ENCODE measurements around the gene NKD2.
A peak's percentile ranks its signal among the peaks of the same experiment; 100 is the strongest.
"Not testable (repeated sequence)": the region's sequence is repeated elsewhere in the genome, so short reads cannot be mapped to it uniquely, and the experiment has no call there.

The NKD2 gene

GRCh38 chr5:998246-999031, 10.2 kb upstream of the NKD2 start:
- DNase-seq (ENCODE audit: low read depth), result no peak
- no peak overlapping the region for H3K4me3 ChIP-seq (ENCODE audit: low read depth, low read length)
- TF ChIP-seq, protein P1, sequence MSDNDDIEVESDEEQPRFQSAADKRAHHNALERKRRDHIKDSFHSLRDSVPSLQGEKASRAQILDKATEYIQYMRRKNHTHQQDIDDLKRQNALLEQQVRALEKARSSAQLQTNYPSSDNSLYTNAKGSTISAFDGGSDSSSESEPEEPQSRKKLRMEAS (IDR thresholded peaks at IDR 0.05; ENCODE audit: low read depth, low read length), result no peak
- TF ChIP-seq, protein P2, sequence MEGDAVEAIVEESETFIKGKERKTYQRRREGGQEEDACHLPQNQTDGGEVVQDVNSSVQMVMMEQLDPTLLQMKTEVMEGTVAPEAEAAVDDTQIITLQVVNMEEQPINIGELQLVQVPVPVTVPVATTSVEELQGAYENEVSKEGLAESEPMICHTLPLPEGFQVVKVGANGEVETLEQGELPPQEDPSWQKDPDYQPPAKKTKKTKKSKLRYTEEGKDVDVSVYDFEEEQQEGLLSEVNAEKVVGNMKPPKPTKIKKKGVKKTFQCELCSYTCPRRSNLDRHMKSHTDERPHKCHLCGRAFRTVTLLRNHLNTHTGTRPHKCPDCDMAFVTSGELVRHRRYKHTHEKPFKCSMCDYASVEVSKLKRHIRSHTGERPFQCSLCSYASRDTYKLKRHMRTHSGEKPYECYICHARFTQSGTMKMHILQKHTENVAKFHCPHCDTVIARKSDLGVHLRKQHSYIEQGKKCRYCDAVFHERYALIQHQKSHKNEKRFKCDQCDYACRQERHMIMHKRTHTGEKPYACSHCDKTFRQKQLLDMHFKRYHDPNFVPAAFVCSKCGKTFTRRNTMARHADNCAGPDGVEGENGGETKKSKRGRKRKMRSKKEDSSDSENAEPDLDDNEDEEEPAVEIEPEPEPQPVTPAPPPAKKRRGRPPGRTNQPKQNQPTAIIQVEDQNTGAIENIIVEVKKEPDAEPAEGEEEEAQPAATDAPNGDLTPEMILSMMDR (IDR thresholded peaks at IDR 0.05; ENCODE audit: low read depth, low read length), result no peak
- no peak for TF ChIP-seq MYC (IDR thresholded peaks at IDR 0.05; ENCODE audit: low read depth, low read length)
- no peak for TF ChIP-seq POLR2A (IDR thresholded peaks at IDR 0.05; ENCODE audit: extremely low read depth, insufficient read length)

DNA sequence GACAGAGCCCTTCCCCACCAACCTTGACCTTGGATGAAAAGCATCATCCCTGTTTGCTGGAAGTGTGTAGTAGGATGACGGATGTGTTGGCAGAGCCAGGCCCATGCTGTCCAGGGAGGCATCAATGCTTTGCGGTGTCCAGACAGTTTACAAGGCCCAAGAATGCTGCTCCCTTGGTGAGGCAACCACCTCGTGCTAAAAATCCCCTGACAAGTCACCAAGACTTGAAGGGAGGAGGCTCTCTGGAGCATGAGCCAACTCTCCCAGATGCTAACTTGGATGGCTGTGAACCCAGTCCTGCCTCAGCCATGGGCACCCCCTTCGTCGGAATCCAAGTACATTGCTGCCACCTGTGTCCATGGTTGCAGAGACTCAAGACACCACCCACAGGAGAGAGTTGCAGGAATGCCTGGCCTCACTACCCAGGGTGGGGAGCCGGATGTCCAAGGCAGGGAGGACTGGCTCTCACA, 9.5 kb upstream of the NKD2 start:
- DNase-seq (ENCODE audit: low read depth), result no peak
- no peak overlapping the region for H3K4me3 ChIP-seq (ENCODE audit: low read depth, low read length)
- TF ChIP-seq, protein P1 (IDR thresholded peaks at IDR 0.05; ENCODE audit: low read depth, low read length), result no peak
- no peak for TF ChIP-seq MYC (IDR thresholded peaks at IDR 0.05; ENCODE audit: low read depth, low read length)

GRCh38 chr5:999724-1000123, 8.9 kb upstream of the NKD2 start:
- no peak for DNase-seq (ENCODE audit: low read depth)
- TF ChIP-seq, protein P1 (IDR thresholded peaks at IDR 0.05; ENCODE audit: low read depth, low read length), result no peak
- TF ChIP-seq, protein P2 (IDR thresholded peaks at IDR 0.05; ENCODE audit: low read depth, low read length), result no peak
- TF ChIP-seq POLR2A (IDR thresholded peaks at IDR 0.05; ENCODE audit: extremely low read depth, insufficient read length) (no peak), MYC (IDR thresholded peaks at IDR 0.05; ENCODE audit: low read depth, low read length) (no peak)
- H3K4me3 ChIP-seq (ENCODE audit: low read depth, low read length), result no peak overlapping the region

DNA sequence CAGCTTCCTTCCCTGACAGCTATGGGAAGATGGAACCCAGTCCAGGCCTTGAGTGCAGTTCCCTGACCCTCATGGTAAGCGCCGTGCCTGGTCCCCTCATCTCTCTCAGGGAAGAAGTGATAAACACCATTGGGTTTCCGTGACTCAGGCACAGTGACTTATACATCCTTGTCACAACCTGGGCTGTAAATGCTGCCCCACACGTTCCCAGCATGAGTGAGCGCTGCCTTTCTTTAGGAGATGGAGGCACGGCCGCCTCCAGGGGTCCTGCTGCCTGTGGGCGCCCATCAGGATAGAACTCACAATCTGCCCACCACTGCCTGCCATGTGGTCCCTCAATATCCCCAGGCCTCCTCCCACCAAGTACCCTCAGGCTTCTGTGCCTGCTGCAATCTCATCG, 8.3 kb upstream of the NKD2 start:
- TF ChIP-seq, protein P2 (IDR thresholded peaks at IDR 0.05; ENCODE audit: low read depth, low read length), result no peak
- TF ChIP-seq MYC (IDR thresholded peaks at IDR 0.05; ENCODE audit: low read depth, low read length) (no peak), POLR2A (IDR thresholded peaks at IDR 0.05; ENCODE audit: extremely low read depth, insufficient read length) (no peak)
- TF ChIP-seq, protein P1 (IDR thresholded peaks at IDR 0.05; ENCODE audit: low read depth, low read length), result no peak
- DNase-seq (ENCODE audit: low read depth), result no peak
- no peak overlapping the region for H3K4me3 ChIP-seq (ENCODE audit: low read depth, low read length)

DNA sequence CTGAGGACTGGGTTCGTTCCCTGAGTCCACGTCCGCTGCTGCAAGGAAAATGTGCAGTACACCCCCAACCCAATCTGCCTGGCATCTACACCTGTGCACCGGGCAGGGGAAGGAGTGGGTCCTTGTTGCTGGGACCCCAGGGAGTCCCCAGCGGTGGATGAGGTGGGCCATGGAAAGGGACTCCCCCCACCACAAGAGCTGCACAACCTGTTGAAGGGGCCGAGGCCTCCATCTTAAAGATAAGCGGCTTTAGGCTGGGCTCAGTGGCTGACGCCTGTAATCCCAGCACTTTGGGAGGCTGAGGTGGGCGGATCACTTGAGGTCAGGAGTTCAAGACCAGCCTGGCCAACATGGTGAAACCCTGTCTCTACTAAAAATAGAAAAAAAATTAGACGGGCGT, 7.8 kb upstream of the NKD2 start:
- H3K4me3 ChIP-seq (ENCODE audit: low read depth, low read length); DNase-seq (ENCODE audit: low read depth): not testable (repeated sequence)

- peak; percentile 83 for DNase-seq (ENCODE audit: low read depth)
- TF ChIP-seq, protein P2 (IDR thresholded peaks at IDR 0.05; ENCODE audit: low read depth, low read length), result no peak
- TF ChIP-seq, protein P1 (IDR thresholded peaks at IDR 0.05; ENCODE audit: low read depth, low read length), result peak; percentile 28; the same call in 1 of the 2 replicates
- 0 out of 2 replicates have a peak, but pooled peaks have one; percentile 15 for TF ChIP-seq MYC (IDR thresholded peaks at IDR 0.05; ENCODE audit: low read depth, low read length)
- no peak overlapping the region for H3K4me3 ChIP-seq (ENCODE audit: low read depth, low read length)
These were observed 7.0 kb upstream of the NKD2 start for GRCh38 chr5:1001406-1002270.

Data from NB4 (cell line).